HUES64 (cell line): ENCODE measurements around the gene MYO5B.
"Not testable (repeated sequence)": the region's sequence is repeated elsewhere in the genome, so short reads cannot be mapped to it uniquely, and the experiment has no call there.

ENCODE experiments used
- H3K27ac ChIP-seq: 2 replicates; pipeline ENCODE4 v1.7.0; 2013; ENCODE audit warnings: low read depth, low read length, inconsistent platforms
- H3K27me3 ChIP-seq: 2 replicates; pipeline ENCODE4 v1.6.1; 2013; ENCODE audit warnings: mild to moderate bottlenecking, low read length; ENCODE audit not compliant: insufficient read depth
- H3K36me3 ChIP-seq: 2 replicates; pipeline ENCODE4 v1.6.1; 2013; ENCODE audit warnings: mild to moderate bottlenecking, low read length; ENCODE audit not compliant: insufficient read depth
- H3K4me1 ChIP-seq: 2 replicates; pipeline ENCODE4 v1.6.1; 2013; ENCODE audit warnings: mild to moderate bottlenecking, low read length, moderate library complexity; ENCODE audit not compliant: insufficient read depth
- H3K4me3 ChIP-seq: 2 replicates; pipeline ENCODE4 v1.5.1; 2013; ENCODE audit warnings: mild to moderate bottlenecking, low read length, moderate library complexity
- H3K9ac ChIP-seq: 2 replicates; pipeline ENCODE4 v1.6.1; 2013; ENCODE audit warnings: mild to moderate bottlenecking, low read depth, low read length
- H3K9me3 ChIP-seq: 2 replicates; pipeline ENCODE4 v1.6.1; 2013; ENCODE audit warnings: low read depth, low read length; ENCODE audit not compliant: insufficient read depth
- WGBS: fragments of 150-250, 120-280 bp; methylation state at CpG from one replicate; pipeline ENCODE4 v1.1.7; 2013; ENCODE audit warnings: missing lambda C conversion rate; 5-methylcytosine and 5-hydroxymethylcytosine counted together

Gene MYO5B

GRCh38 chr18:49819823-49820671 is 374.9 kb downstream of the MYO5B start:
- Histone ChIP-seq H3K4me1 (no peaks in the 10 kb centered on the region), H3K9me3 (no peaks in the 10 kb centered on the region), H3K36me3 (no peaks in the 10 kb centered on the region), H3K4me3 (no peak overlapping the region), H3K9ac (no peak overlapping the region), H3K27ac (no peak overlapping the region), H3K27me3 (no peaks in the 10 kb centered on the region)
- 92% methylated on average over 5 of the region's 5 CpGs for WGBS

- WGBS, result 93% methylated on average over 5 of the region's 5 CpGs
Measured at GRCh38 chr18:49819071-49819662, 375.8 kb downstream of the MYO5B start.

GRCh38 chr18:49817947-49818346 is 377.0 kb downstream of the MYO5B start:
- Histone ChIP-seq H3K27ac (no peak overlapping the region), H3K9me3 (no peaks in the 10 kb centered on the region), H3K27me3 (no peaks in the 10 kb centered on the region), H3K36me3 (no peaks in the 10 kb centered on the region), H3K4me3 (no peak overlapping the region), H3K4me1 (no peaks in the 10 kb centered on the region), H3K9ac (no peak overlapping the region)
- WGBS, result 99% methylated on average over 5 of the region's 5 CpGs

More at GRCh38 chr18:49819071-49819662, 375.8 kb downstream of the MYO5B start:
- no peaks in the 10 kb centered on the region for H3K9me3 ChIP-seq
- no peak overlapping the region for H3K9ac ChIP-seq
- no peak overlapping the region for H3K4me3 ChIP-seq
- H3K27me3 ChIP-seq, result no peaks in the 10 kb centered on the region
- no peaks in the 10 kb centered on the region for H3K36me3 ChIP-seq
- no peak overlapping the region for H3K27ac ChIP-seq
- H3K4me1 ChIP-seq, result no peaks in the 10 kb centered on the region

GRCh38 chr18:49815927-49816326 is 379.0 kb downstream of the MYO5B start:
- no peak overlapping the region for H3K9ac ChIP-seq
- peaks cover 16% of the 10 kb centered on the region for H3K4me1 ChIP-seq
- H3K9me3 ChIP-seq, result no peaks in the 10 kb centered on the region
- 98% methylated on average over 4 of the region's 4 CpGs for WGBS
- no peaks in the 10 kb centered on the region for H3K36me3 ChIP-seq
- H3K4me3 ChIP-seq, result no peak overlapping the region
- H3K27ac ChIP-seq, result no peak overlapping the region
- no peaks in the 10 kb centered on the region for H3K27me3 ChIP-seq

GRCh38 chr18:49814147-49814499 is 380.8 kb downstream of the MYO5B start:
- Histone ChIP-seq H3K9me3 (peaks cover 13% of the 10 kb centered on the region), H3K36me3 (peaks cover 11% of the 10 kb centered on the region), H3K4me3 (peak overlapping the region; percentile 92), H3K4me1 (peaks cover 17% of the 10 kb centered on the region), H3K9ac (peak overlapping the region; percentile 96), H3K27me3 (no peaks in the 10 kb centered on the region), H3K27ac (peak overlapping the region; percentile 92)
- 2% methylated on average over 24 of the region's 24 CpGs for WGBS

GRCh38 chr18:49813319-49814146 is 381.4 kb downstream of the MYO5B start, which contains the start of gene ACAA2:
Gene ACAA2, minus strand, starts transcription at chr18:49813533. Its CDS starts 49 bp downstream, at chr18:49813484.
- H3K4me1 ChIP-seq, result peaks cover 17% of the 10 kb centered on the region
- peaks cover 13% of the 10 kb centered on the region for H3K36me3 ChIP-seq
- peaks cover 19% of the 10 kb centered on the region for H3K9me3 ChIP-seq
- WGBS, result under 1% methylated on average over 74 of the region's 74 CpGs
- peak within 1 kb of the TSS; percentile 96 for H3K9ac ChIP-seq
- H3K27ac ChIP-seq, result peak within 1 kb of the TSS; percentile 92
- no peaks in the 10 kb centered on the region for H3K27me3 ChIP-seq
- peak within 1 kb of the TSS; percentile 92 for H3K4me3 ChIP-seq

- H3K9ac ChIP-seq, result peak overlapping the region; percentile 96
- H3K4me3 ChIP-seq, result peak overlapping the region; percentile 92
- peaks cover 13% of the 10 kb centered on the region for H3K36me3 ChIP-seq
- H3K4me1 ChIP-seq, result peaks cover 17% of the 10 kb centered on the region
- H3K27me3 ChIP-seq, result no peaks in the 10 kb centered on the region
- WGBS, result 1% methylated on average over 17 of the region's 17 CpGs
- peak overlapping the region; percentile 92 for H3K27ac ChIP-seq
- H3K9me3 ChIP-seq, result peaks cover 23% of the 10 kb centered on the region
Measured at GRCh38 chr18:49813069-49813318, 382.0 kb downstream of the MYO5B start.

- Histone ChIP-seq H3K27me3 (no peaks in the 10 kb centered on the region), H3K9ac (peak overlapping the region; percentile 96), H3K4me1 (peaks cover 17% of the 10 kb centered on the region), H3K4me3 (peak overlapping the region; percentile 92), H3K27ac (peak overlapping the region; percentile 92; the same call in 1 of the 2 replicates), H3K36me3 (peaks cover 13% of the 10 kb centered on the region), H3K9me3 (peaks cover 23% of the 10 kb centered on the region)
- 27% methylated on average over 13 of the region's 13 CpGs for WGBS
Measured at GRCh38 chr18:49812286-49813068, 382.5 kb downstream of the MYO5B start.

- H3K27ac ChIP-seq, result no peak overlapping the region
- no peaks in the 10 kb centered on the region for H3K27me3 ChIP-seq
- peaks cover 17% of the 10 kb centered on the region for H3K4me1 ChIP-seq
- H3K4me3 ChIP-seq, result peak overlapping the region; percentile 32; the same call in 1 of the 2 replicates
- H3K9me3 ChIP-seq, result peaks cover 23% of the 10 kb centered on the region
- H3K36me3 ChIP-seq, result peaks cover 13% of the 10 kb centered on the region
- WGBS, result 70% methylated on average over 7 of the region's 7 CpGs
- no peak overlapping the region for H3K9ac ChIP-seq
Measured at GRCh38 chr18:49811151-49811938, 383.6 kb downstream of the MYO5B start.

GRCh38 chr18:49808553-49809191 is 386.3 kb downstream of the MYO5B start:
- not testable (repeated sequence) for H3K27me3 ChIP-seq, H3K27ac ChIP-seq, H3K4me3 ChIP-seq, H3K9ac ChIP-seq
- Histone ChIP-seq H3K9me3 (peaks cover 23% of the 10 kb centered on the region), H3K36me3 (peaks cover 13% of the 10 kb centered on the region), H3K4me1 (peaks cover 17% of the 10 kb centered on the region)
- WGBS, result 95% methylated on average over 10 of the region's 10 CpGs
